DND-41 (cell line): ENCODE measurements around the gene SMIM36.

Experiments used
- CTCF ChIP-seq: IDR thresholded peaks from 2 replicates; pipeline ENCODE4 v1.5.1; 2012; ENCODE audit warnings: borderline replicate concordance, low read length, moderate library complexity, mild to moderate bottlenecking; ENCODE audit not compliant: poor library complexity, severe bottlenecking; ENCODE audit errors: extremely low read depth
- EZH2 ChIP-seq: IDR thresholded peaks from 3 replicates; pipeline ENCODE4 v1.6.1; 2012; ENCODE audit warnings: borderline replicate concordance, low read depth, mild to moderate bottlenecking, moderate library complexity, low read length, inconsistent platforms; ENCODE audit not compliant: severe bottlenecking

GRCh38 chr17:55495239-55495638, 16.0 kb downstream of the SMIM36 start:
- TF ChIP-seq CTCF (no peak), EZH2 (no peak)
